HAP-1 (cell line): ENCODE measurements around the gene DBH.

Experiments
- DNase-seq, 2 experiments: peaks; one replicate each; pipeline ENCODE4 v3.0.0-alpha.2; 2016 to 2020; ENCODE audit warnings: low spot score in 2 of 2
- H3K27me3 ChIP-seq: fragments of 250-450 bp; sonication (Bioruptor Pico); 2 replicates; pipeline ENCODE4 v1.5.1; 2020; ENCODE audit warnings: low read depth, mild to moderate bottlenecking, moderate library complexity
- H3K36me3 ChIP-seq: fragments of 250-450 bp; sonication (Bioruptor Pico); replicated peaks from 2 replicates; pipeline ENCODE4 v1.5.1; 2020; ENCODE audit warnings: mild to moderate bottlenecking
- H3K4me1 ChIP-seq: fragments of 250-450 bp; sonication (Bioruptor Pico); 2 replicates; pipeline ENCODE4 v1.5.1; 2020; ENCODE audit warnings: mild to moderate bottlenecking
- H3K4me3 ChIP-seq: fragments of 250-450 bp; sonication (Bioruptor Pico); 2 replicates; pipeline ENCODE4 v1.5.1; 2020; ENCODE audit warnings: mild to moderate bottlenecking, moderate library complexity
- H3K9me3 ChIP-seq: fragments of 250-450 bp; sonication (Bioruptor Pico); 2 replicates; pipeline ENCODE4 v1.5.1; 2020; ENCODE audit warnings: mild to moderate bottlenecking, moderate library complexity
- in situ Hi-C: fragments of 300-500 bp; cut with MboI; formaldehyde crosslinking; loops from 3 replicates; pipeline ENCODE4 v1.14.3; 2020; ENCODE audit warnings: low sequenced_read_pairs, inconsistent platforms, mixed read lengths

Gene DBH

DNA sequence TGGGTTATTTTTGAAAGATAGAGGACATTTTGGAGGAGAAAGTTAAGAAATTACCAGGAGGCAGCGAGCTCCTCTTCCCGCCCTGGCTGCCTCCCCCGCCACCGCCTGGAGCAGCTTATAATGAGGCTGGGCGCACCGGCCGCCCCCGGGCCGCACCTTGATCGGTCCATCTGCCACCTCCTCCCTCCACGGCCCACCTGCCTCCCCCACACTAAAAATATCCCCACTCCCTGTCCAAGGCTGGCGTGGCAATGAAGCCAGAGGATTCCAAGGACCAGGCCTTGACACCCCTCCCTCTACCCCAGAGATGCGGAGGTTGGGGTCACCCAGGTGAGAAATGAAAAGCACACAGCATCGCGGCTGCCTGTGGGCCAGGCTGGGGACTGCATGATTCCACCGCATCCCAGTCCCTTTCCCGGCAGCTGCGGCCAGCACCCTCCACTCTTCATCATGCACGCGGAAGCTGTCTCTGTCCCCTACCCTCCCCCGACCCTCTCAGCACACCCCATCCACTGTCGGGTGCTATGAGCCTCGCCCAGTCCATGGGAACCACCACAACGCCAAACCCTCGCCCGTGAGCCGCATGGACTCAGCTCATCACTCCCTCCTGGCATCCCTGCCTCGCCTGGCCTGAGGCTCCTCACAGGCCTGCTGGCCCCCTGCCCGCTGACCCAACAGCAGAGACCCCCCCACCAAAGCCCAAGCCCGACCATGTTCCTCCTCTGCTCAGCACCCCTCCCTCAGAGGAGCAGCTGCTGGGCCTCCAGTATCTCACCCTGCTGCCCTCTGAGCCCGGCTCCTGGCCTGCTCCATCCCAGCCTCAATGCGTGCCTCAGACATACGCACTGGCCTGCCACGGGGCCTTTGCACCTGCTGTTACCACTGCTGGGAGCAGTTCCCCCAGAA is 51.9 kb downstream of the DBH start:
- H3K36me3 ChIP-seq = no peaks in the 10 kb centered on the region
- DNase-seq = no peak
- no peaks in the 10 kb centered on the region for H3K4me1 ChIP-seq

GRCh38 chr9:133689151-133689763 is 53.1 kb downstream of the DBH start:
- no peaks in the 10 kb centered on the region for H3K27me3 ChIP-seq
- no peaks in the 10 kb centered on the region for H3K9me3 ChIP-seq
- H3K4me3 ChIP-seq = no peak overlapping the region
- H3K4me1 ChIP-seq = no peaks in the 10 kb centered on the region
- H3K36me3 ChIP-seq = no peaks in the 10 kb centered on the region
- in situ Hi-C loops = no loop called here
- no peak for DNase-seq

More for the DNA sequence above, 51.9 kb downstream of the DBH start:
- peaks cover 3% of the 10 kb centered on the region; the same call in 1 of the 2 replicates for H3K27me3 ChIP-seq
- H3K9me3 ChIP-seq = no peaks in the 10 kb centered on the region
- in situ Hi-C loops = no loop called here
- H3K4me3 ChIP-seq = no peak overlapping the region

- Histone ChIP-seq H3K36me3 (no peaks in the 10 kb centered on the region), H3K4me1 (no peaks in the 10 kb centered on the region), H3K27me3 (0 out of 2 replicates have a peak, but pooled peaks cover 2% of the 10 kb centered on the region), H3K9me3 (no peaks in the 10 kb centered on the region), H3K4me3 (no peak overlapping the region)
- in situ Hi-C loops = no loop called here
- no peak for DNase-seq
Observed at GRCh38 chr9:133690081-133690561, 54.0 kb downstream of the DBH start.

- in situ Hi-C loops = no loop called here
- Histone ChIP-seq H3K4me1 (no peaks in the 10 kb centered on the region), H3K9me3 (no peaks in the 10 kb centered on the region), H3K27me3 (peaks cover 7% of the 10 kb centered on the region), H3K4me3 (no peak overlapping the region), H3K36me3 (no peaks in the 10 kb centered on the region)
- no peak for DNase-seq
Observed at GRCh38 chr9:133691191-133691590, 55.0 kb downstream of the DBH start.

DNA sequence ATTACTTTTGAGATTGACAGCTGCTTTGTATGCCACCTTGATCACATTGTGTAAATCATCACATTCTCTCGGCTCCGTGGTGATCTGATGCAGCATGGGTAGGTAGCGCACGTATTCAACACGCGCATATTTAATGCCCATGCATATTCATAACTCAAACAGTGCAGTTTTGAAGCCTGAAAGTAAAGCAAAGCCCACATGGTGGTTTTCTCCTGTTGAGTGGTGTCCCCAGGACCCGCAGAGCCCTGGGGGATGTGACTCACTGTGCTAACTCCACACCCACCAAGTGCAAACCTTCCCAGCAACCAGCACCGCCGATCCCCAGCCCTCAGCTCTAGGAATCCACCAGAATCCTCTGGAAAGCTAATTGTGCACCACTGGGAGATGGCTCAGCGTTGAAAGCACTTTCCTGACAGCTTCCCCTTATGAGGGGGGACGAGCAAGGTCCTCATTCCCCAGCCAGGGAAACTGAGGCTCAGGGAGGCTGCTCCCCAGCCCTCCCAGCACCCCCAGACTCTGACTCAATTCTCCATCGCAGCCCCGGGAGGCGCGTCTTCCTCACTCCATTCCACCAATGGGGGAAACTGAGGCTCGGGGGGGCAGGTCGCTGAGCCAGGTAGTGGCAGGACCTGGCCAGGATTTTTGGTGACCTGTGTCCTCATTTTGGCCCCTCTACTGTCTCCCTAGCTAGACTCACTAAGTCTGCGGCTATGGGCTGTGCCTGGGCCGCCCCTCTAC is 55.6 kb downstream of the DBH start:
- Histone ChIP-seq H3K4me3 (no peak overlapping the region), H3K27me3 (peaks cover 12% of the 10 kb centered on the region), H3K36me3 (no peaks in the 10 kb centered on the region), H3K4me1 (no peaks in the 10 kb centered on the region), H3K9me3 (no peaks in the 10 kb centered on the region)
- in situ Hi-C loops = no loop called here
- no peak for DNase-seq

DNA sequence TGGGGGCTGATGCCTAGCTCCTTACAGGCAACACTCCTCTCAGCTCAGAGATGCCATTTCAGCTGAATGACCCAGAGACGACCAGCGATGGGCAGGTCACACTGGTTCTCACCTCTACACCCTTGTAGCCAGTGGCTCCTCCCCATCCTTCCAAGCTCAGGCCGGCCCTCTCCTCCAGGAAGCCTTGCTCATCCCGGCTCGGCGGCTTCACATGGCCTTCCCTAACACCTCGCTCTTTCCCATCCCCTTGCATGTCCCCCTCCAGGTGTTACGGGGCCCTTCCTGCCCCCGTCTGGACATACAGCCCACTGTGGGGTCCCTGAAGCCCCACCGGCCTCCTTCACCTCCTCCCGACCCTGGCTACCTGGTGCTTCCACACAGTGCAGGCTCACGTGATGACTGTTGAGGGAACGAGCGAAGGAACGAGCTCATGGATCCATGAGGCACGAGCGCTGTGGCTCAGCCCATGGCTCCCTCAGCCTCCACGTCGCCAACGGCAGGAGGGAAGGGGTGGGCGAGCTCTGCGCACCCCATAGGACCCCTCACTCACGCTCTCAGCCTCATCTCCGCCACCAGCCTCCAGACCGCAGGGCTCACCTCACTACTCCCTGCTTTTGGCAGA is 56.3 kb downstream of the DBH start:
- H3K4me3 ChIP-seq = no peak overlapping the region
- no peak for DNase-seq
- H3K27me3 ChIP-seq = peaks cover 17% of the 10 kb centered on the region
- in situ Hi-C loops = no loop called here
- H3K36me3 ChIP-seq = no peaks in the 10 kb centered on the region
- no peaks in the 10 kb centered on the region for H3K9me3 ChIP-seq
- H3K4me1 ChIP-seq = no peaks in the 10 kb centered on the region

GRCh38 chr9:133693116-133693515 is 57.0 kb downstream of the DBH start:
- no peak overlapping the region for H3K4me3 ChIP-seq
- no peaks in the 10 kb centered on the region for H3K36me3 ChIP-seq
- peaks cover 19% of the 10 kb centered on the region for H3K27me3 ChIP-seq
- H3K9me3 ChIP-seq = no peaks in the 10 kb centered on the region
- in situ Hi-C loops = no loop called here
- DNase-seq = no peak
- H3K4me1 ChIP-seq = no peaks in the 10 kb centered on the region

DNA sequence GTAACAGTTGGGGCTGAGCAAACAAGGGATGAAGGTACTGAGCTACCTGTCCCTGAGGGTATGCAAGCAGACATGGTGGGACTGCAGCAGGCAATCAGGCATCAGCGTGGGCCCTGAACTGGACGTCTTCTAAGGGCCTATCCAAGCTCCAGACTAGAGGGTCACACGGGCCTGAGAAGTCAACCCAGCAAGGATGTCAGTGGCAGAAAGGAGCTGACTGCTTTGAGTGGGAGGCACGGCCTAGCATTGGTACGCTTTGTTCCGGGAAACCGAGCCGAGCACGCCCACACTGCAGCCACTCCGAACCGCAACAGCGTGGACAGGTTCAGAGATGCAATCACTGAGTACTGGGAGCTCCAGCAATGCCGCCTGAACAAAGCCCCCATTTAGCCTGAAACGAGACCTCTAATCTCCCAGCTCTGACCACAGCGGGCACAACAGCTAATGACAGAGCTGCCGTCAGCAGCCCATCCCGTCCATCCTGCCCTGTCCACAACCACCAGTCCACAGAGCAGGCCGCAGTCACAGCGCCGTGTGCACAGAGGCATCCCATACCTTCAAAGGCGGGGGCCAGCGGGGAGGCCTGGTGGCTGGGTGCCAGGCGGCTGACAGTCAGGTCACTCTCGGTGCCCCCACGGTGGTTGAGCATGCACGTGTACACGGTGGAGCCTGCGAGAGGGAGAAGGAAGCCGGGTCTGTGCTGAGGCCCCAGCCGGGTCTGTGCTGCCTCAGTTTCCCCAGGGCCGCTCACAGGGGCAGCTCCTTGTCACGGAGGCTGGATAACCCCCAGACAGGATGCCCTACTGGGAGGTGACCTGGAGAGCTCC is 57.8 kb downstream of the DBH start:
- Histone ChIP-seq H3K36me3 (no peaks in the 10 kb centered on the region), H3K27me3 (peaks cover 19% of the 10 kb centered on the region), H3K4me1 (no peaks in the 10 kb centered on the region), H3K9me3 (no peaks in the 10 kb centered on the region), H3K4me3 (no peak overlapping the region)
- no peak for DNase-seq
- in situ Hi-C loops = no loop called here

- H3K27me3 ChIP-seq = peaks cover 19% of the 10 kb centered on the region
- H3K4me3 ChIP-seq = no peak overlapping the region
- no peaks in the 10 kb centered on the region for H3K36me3 ChIP-seq
- no peaks in the 10 kb centered on the region for H3K4me1 ChIP-seq
- no peaks in the 10 kb centered on the region for H3K9me3 ChIP-seq
- in situ Hi-C loops = no loop called here
- DNase-seq = no peak
Observed at GRCh38 chr9:133694686-133695085, 58.5 kb downstream of the DBH start.

DNA sequence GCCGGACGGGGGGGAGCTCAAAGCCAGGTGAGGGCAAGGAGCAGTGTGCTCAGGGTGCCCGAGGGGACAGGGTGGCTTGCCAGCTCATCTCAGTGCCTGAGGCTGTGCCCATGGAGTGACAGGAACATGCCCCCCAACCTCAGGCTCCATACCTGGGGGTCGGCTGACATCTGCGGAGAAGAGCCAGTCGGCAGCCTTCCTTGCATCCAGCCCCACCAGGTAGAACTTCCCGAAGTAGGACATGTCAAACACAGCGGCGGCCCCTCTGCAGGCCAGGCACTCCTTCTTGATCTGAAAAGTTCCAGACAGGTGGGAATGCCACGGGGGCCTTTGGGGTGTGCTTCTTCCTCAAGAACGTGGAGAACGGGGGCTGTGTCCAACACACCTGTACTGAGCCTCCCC is 59.9 kb downstream of the DBH start:
- H3K9me3 ChIP-seq = no peaks in the 10 kb centered on the region

GRCh38 chr9:133699546-133699945 is 63.4 kb downstream of the DBH start:
- in situ Hi-C loops = no loop called here
- peaks cover 40% of the 10 kb centered on the region for H3K27me3 ChIP-seq
- no peaks in the 10 kb centered on the region for H3K4me1 ChIP-seq
- H3K36me3 ChIP-seq = no peaks in the 10 kb centered on the region
- H3K4me3 ChIP-seq = no peak overlapping the region
- no peaks in the 10 kb centered on the region for H3K9me3 ChIP-seq
- no peak for DNase-seq

More for the DNA sequence above, 59.9 kb downstream of the DBH start:
- no peak for DNase-seq
- no peak overlapping the region for H3K4me3 ChIP-seq
- no peaks in the 10 kb centered on the region for H3K36me3 ChIP-seq
- H3K4me1 ChIP-seq = no peaks in the 10 kb centered on the region
- H3K27me3 ChIP-seq = peaks cover 26% of the 10 kb centered on the region
- in situ Hi-C loops = no loop called here

GRCh38 chr9:133700819-133701320 is 64.7 kb downstream of the DBH start:
- peaks cover 37% of the 10 kb centered on the region for H3K27me3 ChIP-seq
- no peaks in the 10 kb centered on the region for H3K9me3 ChIP-seq
- no peaks in the 10 kb centered on the region for H3K4me1 ChIP-seq
- no peak for DNase-seq
- H3K36me3 ChIP-seq = no peaks in the 10 kb centered on the region
- no peak overlapping the region for H3K4me3 ChIP-seq
- in situ Hi-C loops = no loop called here
